Trophoblast cell (in vitro differentiated cells and primary cell): ENCODE data around the gene BIVM.

Source experiments
- DNase-seq, 2 donors: peaks; one replicate each; pipeline ENCODE4 v3.0.0-alpha.2; 2016
- H2AFZ ChIP-seq: 2 replicates; pipeline ENCODE4 v1.6.1; 2013; ENCODE audit warnings: low read length, moderate library complexity, mild to moderate bottlenecking; ENCODE audit not compliant: insufficient read depth, poor library complexity
- H2AK5ac ChIP-seq: 2 replicates; pipeline ENCODE4 v1.6.1; 2013; ENCODE audit warnings: mild to moderate bottlenecking, low read length
- H2BK120ac ChIP-seq: 2 replicates; pipeline ENCODE4 v1.6.1; 2013; ENCODE audit warnings: low read length, mild to moderate bottlenecking, moderate library complexity; ENCODE audit not compliant: insufficient read depth, poor library complexity
- H2BK12ac ChIP-seq: 2 replicates; pipeline ENCODE4 v1.6.1; 2013; ENCODE audit warnings: mild to moderate bottlenecking, low read length, moderate library complexity
- H2BK5ac ChIP-seq: 2 replicates; pipeline ENCODE4 v1.6.1; 2013; ENCODE audit warnings: low read length, low read depth, moderate library complexity, mild to moderate bottlenecking; ENCODE audit not compliant: poor library complexity
- H3K14ac ChIP-seq: 2 replicates; pipeline ENCODE4 v1.6.1; 2013; ENCODE audit warnings: mild to moderate bottlenecking, low read length
- H3K18ac ChIP-seq: 2 replicates; pipeline ENCODE4 v1.6.1; 2013; ENCODE audit warnings: mild to moderate bottlenecking, low read length
- H3K23ac ChIP-seq: 2 replicates; pipeline ENCODE4 v1.6.1; 2013; ENCODE audit warnings: low read length
- H3K27ac ChIP-seq: 2 replicates; pipeline ENCODE4 v1.5.1; 2013; ENCODE audit warnings: low read depth, mild to moderate bottlenecking, inconsistent platforms, low read length, moderate library complexity
- H3K27me3 ChIP-seq: 2 replicates; pipeline ENCODE4 v1.6.1; 2013; ENCODE audit warnings: inconsistent platforms, mild to moderate bottlenecking, low read length, moderate library complexity; ENCODE audit not compliant: insufficient read depth
- H3K36me3 ChIP-seq, 2 experiments: 1 replicate in 1 of 2; 2 replicates in 1 of 2; pipeline ENCODE4 v1.6.1; 2013; ENCODE audit warnings: low read length in 2 of 2, mild to moderate bottlenecking in 2 of 2, moderate library complexity in 1 of 2; ENCODE audit not compliant: insufficient read depth in 2 of 2, control insufficient read depth in 1 of 2
- H3K4ac ChIP-seq: 2 replicates; pipeline ENCODE4 v1.6.1; 2013; ENCODE audit warnings: low read depth, mild to moderate bottlenecking, low read length, moderate library complexity
- H3K4me1 ChIP-seq, 2 experiments: 1 replicate in 1 of 2; 2 replicates in 1 of 2; pipeline ENCODE4 v1.6.1; 2013; ENCODE audit warnings: low read length in 2 of 2, mild to moderate bottlenecking in 2 of 2, moderate library complexity in 1 of 2; ENCODE audit not compliant: insufficient read depth in 2 of 2, control insufficient read depth in 1 of 2
- H3K4me2 ChIP-seq: 2 replicates; pipeline ENCODE4 v1.6.1; 2013; ENCODE audit warnings: inconsistent platforms, mild to moderate bottlenecking, low read length, moderate library complexity
- H3K4me3 ChIP-seq: 2 replicates; pipeline ENCODE4 v1.5.1; 2013; ENCODE audit warnings: mild to moderate bottlenecking, low read depth, low read length, inconsistent platforms
- H3K79me1 ChIP-seq: one replicate; pipeline ENCODE4 v1.6.1; 2013; ENCODE audit warnings: low read length
- H3K79me2 ChIP-seq: 2 replicates; pipeline ENCODE4 v1.6.1; 2013; ENCODE audit warnings: low read length, mild to moderate bottlenecking; ENCODE audit not compliant: control insufficient read depth, insufficient read depth, poor library complexity
- H3K9ac ChIP-seq: 2 replicates; pipeline ENCODE4 v1.6.1; 2013; ENCODE audit warnings: mild to moderate bottlenecking, low read length
- H3K9me3 ChIP-seq: 2 replicates; pipeline ENCODE4 v1.6.1; 2013; ENCODE audit warnings: low read depth, mild to moderate bottlenecking, control low read depth, inconsistent platforms, low read length; ENCODE audit not compliant: insufficient read depth
- H4K12ac ChIP-seq: 2 replicates; pipeline ENCODE4 v1.6.1; 2013; ENCODE audit warnings: low read depth, mild to moderate bottlenecking, low read length, moderate library complexity
- H4K8ac ChIP-seq: 2 replicates; pipeline ENCODE4 v1.6.1; 2013; ENCODE audit warnings: low read depth, mild to moderate bottlenecking, low read length, moderate library complexity
- H4K91ac ChIP-seq: one replicate; pipeline ENCODE4 v1.6.1; 2013; ENCODE audit warnings: low read depth, mild to moderate bottlenecking, low read length, moderate library complexity
- WGBS: extraction: QIAGEN DNeasy Blood & Tissue Kit; methylation state at CpG from one replicate; pipeline ENCODE4 v1.1.7; 2013; ENCODE audit warnings: missing lambda C conversion rate; ENCODE audit not compliant: insufficient read length, insufficient coverage; ENCODE audit errors: extremely low coverage; 5-methylcytosine and 5-hydroxymethylcytosine counted together

BIVM gene

DNA sequence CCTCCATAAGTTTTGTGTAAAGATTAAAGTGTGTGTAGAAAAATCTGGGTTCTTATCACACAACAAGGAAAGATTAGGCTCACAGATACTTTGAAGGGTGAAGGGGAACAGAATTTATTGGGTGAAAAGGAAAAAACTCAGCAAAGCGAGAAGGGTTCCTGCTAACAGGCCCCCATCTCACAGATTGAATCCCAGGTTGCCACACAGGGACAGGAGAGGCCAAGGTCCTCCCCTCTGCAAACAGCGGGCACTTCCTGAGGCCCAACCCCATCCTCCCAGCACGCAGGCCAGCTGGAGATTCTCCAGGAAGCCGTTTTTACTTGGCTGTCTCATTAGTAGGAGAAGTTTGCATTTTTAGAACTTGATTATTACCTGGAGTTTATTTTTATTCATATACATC lies 31.7 kb downstream of the BIVM start:
- peaks cover 6% of the 10 kb centered on the region in 2 experiments for H3K36me3 ChIP-seq

DNA sequence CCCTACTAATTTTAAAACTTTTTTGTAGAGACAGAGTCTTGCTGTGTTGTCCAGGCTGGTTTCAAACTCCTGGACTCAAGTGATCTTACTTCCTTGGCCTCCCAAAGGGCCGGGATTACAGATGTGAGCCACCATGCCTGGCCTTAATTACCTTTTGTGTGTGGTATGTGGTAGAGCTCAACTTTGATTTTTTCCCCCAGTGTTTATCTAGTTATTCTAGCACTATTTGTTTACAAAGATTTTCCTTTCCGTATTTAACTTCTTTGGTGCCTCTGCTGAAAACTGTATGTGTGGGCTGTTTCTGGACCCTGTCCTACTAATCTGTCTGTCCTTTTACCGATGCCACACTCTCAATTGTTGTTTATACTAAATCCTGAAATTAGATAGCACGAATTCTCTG lies 37.6 kb downstream of the BIVM start:
- Histone ChIP-seq H3K18ac (no peak overlapping the region), H3K9me3 (no peaks in the 10 kb centered on the region), H2AK5ac (no peak overlapping the region), H2BK5ac (no peak overlapping the region), H3K4ac (no peak overlapping the region), H3K4me2 (no peak overlapping the region), H4K8ac (no peak overlapping the region), H3K27me3 (no peaks in the 10 kb centered on the region), H3K23ac (no peak overlapping the region), H4K91ac (no peak overlapping the region), H2AFZ (no peak overlapping the region), H3K27ac (no peak overlapping the region), H3K4me1 (no peaks in the 10 kb centered on the region), H3K9ac (no peak overlapping the region), H2BK12ac (no peak overlapping the region), H2BK120ac (no peak overlapping the region), H3K79me2 (no peaks in the 10 kb centered on the region), H4K12ac (no peak overlapping the region), H3K36me3 (peaks cover 0 to 2% of the 10 kb centered on the region in 2 experiments), H3K14ac (no peak overlapping the region), H3K79me1 (no peaks in the 10 kb centered on the region), H3K4me3 (no peak overlapping the region)
- no CpG with 5 or more reads among the region's 4 CpGs for WGBS
- DNase-seq: no peak

More for the DNA sequence above, 31.7 kb downstream of the BIVM start:
- DNase-seq: no peak
- no peak overlapping the region for H4K12ac ChIP-seq
- H3K79me1 ChIP-seq: no peaks in the 10 kb centered on the region
- H4K91ac ChIP-seq: no peak overlapping the region
- H3K4ac ChIP-seq: no peak overlapping the region
- no CpG with 5 or more reads among the region's 4 CpGs for WGBS
- H2BK12ac ChIP-seq: no peak overlapping the region
- peak overlapping the region; percentile 2 for H4K8ac ChIP-seq
- H2AK5ac ChIP-seq: no peak overlapping the region
- H3K23ac ChIP-seq: no peak overlapping the region
- no peak overlapping the region for H2AFZ ChIP-seq
- H2BK5ac ChIP-seq: no peak overlapping the region
- H3K27me3 ChIP-seq: no peaks in the 10 kb centered on the region
- H3K4me2 ChIP-seq: no peak overlapping the region
- no peak overlapping the region for H3K9ac ChIP-seq
- no peaks in the 10 kb centered on the region for H3K9me3 ChIP-seq
- no peaks in the 10 kb centered on the region for H3K4me1 ChIP-seq
- H3K27ac ChIP-seq: no peak overlapping the region
- no peaks in the 10 kb centered on the region for H3K79me2 ChIP-seq
- no peak overlapping the region for H2BK120ac ChIP-seq
- H3K4me3 ChIP-seq: no peak overlapping the region
- no peak overlapping the region for H3K14ac ChIP-seq
- no peak overlapping the region for H3K18ac ChIP-seq

DNA sequence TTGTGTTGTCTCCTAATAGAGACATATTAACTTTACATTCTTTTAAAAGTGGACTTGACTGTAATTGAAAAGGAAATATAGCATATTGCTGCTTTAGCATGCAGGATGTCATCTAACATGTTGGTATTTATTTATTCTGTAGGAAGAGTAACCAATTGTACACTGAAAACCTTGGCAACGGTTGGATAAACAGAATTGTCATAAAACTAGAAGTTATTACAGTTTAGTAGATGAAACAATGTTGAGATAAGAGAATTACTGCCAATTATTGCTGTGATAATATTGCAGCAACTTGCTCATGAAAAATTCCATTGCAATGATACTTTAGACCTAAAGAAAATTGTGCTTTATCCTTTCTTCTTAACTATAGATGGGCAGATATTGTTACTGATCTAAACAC lies 39.4 kb downstream of the BIVM start:
- no CpG with 5 or more reads among the region's 1 CpG for WGBS
- DNase-seq: no peak
- no peak overlapping the region for H3K9ac ChIP-seq

DNA sequence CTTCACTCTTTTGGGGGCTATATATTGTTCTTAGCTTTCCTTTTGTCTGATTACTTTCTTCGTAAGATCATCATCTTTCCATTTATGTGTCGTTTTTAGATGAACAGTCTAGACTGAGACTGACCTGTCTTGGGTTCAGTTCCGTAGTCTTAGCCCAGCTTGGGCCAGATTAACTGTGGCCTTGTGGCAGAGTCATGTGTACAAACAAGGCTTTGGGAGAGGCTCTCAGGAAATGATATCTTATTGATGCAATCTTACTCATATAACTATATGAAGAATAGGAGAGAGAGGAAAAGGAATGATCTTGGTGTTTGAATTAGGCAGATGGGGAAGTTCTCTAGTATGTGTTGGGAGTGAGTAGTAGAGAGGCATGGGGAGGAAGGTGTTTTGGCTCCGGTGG lies 40.1 kb downstream of the BIVM start:
- Histone ChIP-seq H2BK12ac (no peak overlapping the region), H3K14ac (no peak overlapping the region), H4K91ac (no peak overlapping the region), H3K9ac (no peak overlapping the region), H2AK5ac (no peak overlapping the region), H3K79me2 (no peaks in the 10 kb centered on the region), H3K4me3 (no peak overlapping the region), H3K18ac (no peak overlapping the region), H3K79me1 (no peaks in the 10 kb centered on the region), H3K4me1 (no peaks in the 10 kb centered on the region), H3K23ac (no peak overlapping the region), H3K4me2 (no peak overlapping the region), H4K8ac (no peak overlapping the region), H3K36me3 (no peaks in the 10 kb centered on the region), H2BK120ac (no peak overlapping the region), H3K27me3 (no peaks in the 10 kb centered on the region), H3K27ac (no peak overlapping the region), H2AFZ (no peak overlapping the region), H2BK5ac (no peak overlapping the region), H4K12ac (no peak overlapping the region), H3K9me3 (no peaks in the 10 kb centered on the region), H3K4ac (no peak overlapping the region)
- DNase-seq: no peak
- WGBS: no CpG with 5 or more reads among the region's 4 CpGs

More for the DNA sequence above, 39.4 kb downstream of the BIVM start:
- H3K9me3 ChIP-seq: no peaks in the 10 kb centered on the region
- H3K36me3 ChIP-seq: no peaks in the 10 kb centered on the region
- no peak overlapping the region for H2AK5ac ChIP-seq
- no peak overlapping the region for H3K14ac ChIP-seq
- no peak overlapping the region for H4K8ac ChIP-seq
- H4K91ac ChIP-seq: no peak overlapping the region
- H2BK12ac ChIP-seq: no peak overlapping the region
- no peaks in the 10 kb centered on the region for H3K4me1 ChIP-seq
- H3K4ac ChIP-seq: no peak overlapping the region
- no peak overlapping the region for H3K4me2 ChIP-seq
- no peak overlapping the region for H2AFZ ChIP-seq
- no peaks in the 10 kb centered on the region for H3K79me2 ChIP-seq
- H3K79me1 ChIP-seq: no peaks in the 10 kb centered on the region
- H2BK5ac ChIP-seq: no peak overlapping the region
- no peak overlapping the region for H2BK120ac ChIP-seq
- no peak overlapping the region for H3K18ac ChIP-seq
- no peaks in the 10 kb centered on the region for H3K27me3 ChIP-seq
- H3K23ac ChIP-seq: no peak overlapping the region
- H3K4me3 ChIP-seq: no peak overlapping the region
- no peak overlapping the region for H3K27ac ChIP-seq
- no peak overlapping the region for H4K12ac ChIP-seq
